Measurements from ENCODE around the gene NOC4L. TPM values are rescaled to one million over a fixed set of nuclear protein-coding genes. Genes with fewer than 3 reads are reported as not detected.
"Not testable (repeated sequence)": the region's sequence is repeated elsewhere in the genome, so short reads cannot be mapped to it uniquely, and the experiment has no call there.

NOC4L gene
- 10 to 100 TPM in 5 of 12 donors, 1 to 10 TPM in 6, not detected in 1; 8.0 to 18.9 (median 9.9) TPM for polyA plus RNA-seq (ENCODE audit: insufficient read length in 12 of 12)
- long read RNA-seq, donor 1, partial matches to known transcripts = 0 of 4 reads
- long read RNA-seq, donor 1, other reads (novel, unspliced or antisense) = 0 of 4 reads
- long read RNA-seq, donor 2, partial matches to known transcripts = 0 of 3 reads
- long read RNA-seq, donor 2, other reads (novel, unspliced or antisense) = 0 of 3 reads
- long read RNA-seq, donor 3, partial matches to known transcripts = 0 of 1 reads
- long read RNA-seq, donor 3, other reads (novel, unspliced or antisense) = 0 of 1 reads
- long read RNA-seq, donor 4, partial matches to known transcripts = 0 of 2 reads
- long read RNA-seq, donor 4, other reads (novel, unspliced or antisense) = 0 of 2 reads
- long read RNA-seq, donor 5, partial matches to known transcripts = 0 of 4 reads
- long read RNA-seq, donor 5, other reads (novel, unspliced or antisense) = 0 of 4 reads
- long read RNA-seq, donor 6 = 0 reads
- long read RNA-seq, donor 7 = 0 reads
- long read RNA-seq, donor 8, partial matches to known transcripts = 0 of 4 reads
- long read RNA-seq, donor 8, other reads (novel, unspliced or antisense) = 0 of 4 reads
- long read RNA-seq, donor 9, transcript NOC4L-201 (15 exons, 1,632 nt) = major isoform, 6 of 6 reads
- long read RNA-seq, donor 9, partial matches to known transcripts = 0 of 6 reads
- long read RNA-seq, donor 9, other reads (novel, unspliced or antisense) = 0 of 6 reads
- long read RNA-seq, donor 10 = 0 reads
- long read RNA-seq, donor 11, transcript NOC4L-201 (15 exons, 1,632 nt) = major isoform, 7 of 7 reads
- long read RNA-seq, donor 11, partial matches to known transcripts = 0 of 7 reads
- long read RNA-seq, donor 11, other reads (novel, unspliced or antisense) = 0 of 7 reads

- peak; percentile 98 for DNase-seq
Observed at GRCh38 chr12:132144115-132144809, at the start of gene NOC4L, which contains the start of gene DDX51. TSS of gene NOC4L (plus strand) at chr12:132144457. CDS start at chr12:132144489, 32 bp downstream. TSS of gene DDX51 (minus strand) at chr12:132144319. CDS start at chr12:132144296, 23 bp downstream.

GRCh38 chr12:132095520-132096409 lies 48.5 kb upstream of the NOC4L start:
- no peak for DNase-seq

GRCh38 chr12:132099739-132100138 lies 44.5 kb upstream of the NOC4L start:
- DNase-seq = no peak

GRCh38 chr12:132100306-132101065 lies 43.8 kb upstream of the NOC4L start:
- DNase-seq = no peak

GRCh38 chr12:132102297-132102696 lies 42.0 kb upstream of the NOC4L start:
- DNase-seq = no peak

- DNase-seq = not testable (repeated sequence)
Observed at GRCh38 chr12:132103072-132103471, 41.2 kb upstream of the NOC4L start.

GRCh38 chr12:132103542-132104308 lies 40.5 kb upstream of the NOC4L start:
- DNase-seq = no peak

- no peak for DNase-seq
Observed at GRCh38 chr12:132105467-132105866, 38.8 kb upstream of the NOC4L start.

- no peak for DNase-seq
Observed at GRCh38 chr12:132106921-132107320, 37.3 kb upstream of the NOC4L start.

- DNase-seq = no peak
Observed at GRCh38 chr12:132108211-132108832, 35.9 kb upstream of the NOC4L start.

GRCh38 chr12:132109741-132110140 lies 34.5 kb upstream of the NOC4L start:
- DNase-seq = no peak

- DNase-seq = no peak
Observed at GRCh38 chr12:132110677-132111076, 33.6 kb upstream of the NOC4L start.

GRCh38 chr12:132111654-132112304 lies 32.5 kb upstream of the NOC4L start:
- no peak for DNase-seq

GRCh38 chr12:132114667-132115066 lies 29.6 kb upstream of the NOC4L start:
- no peak for DNase-seq

- no peak for DNase-seq
Observed at GRCh38 chr12:132115500-132115899, 28.8 kb upstream of the NOC4L start.

GRCh38 chr12:132116709-132117557 lies 27.3 kb upstream of the NOC4L start:
- no peak for DNase-seq

- DNase-seq = no peak
Observed at GRCh38 chr12:132117558-132117875, 26.7 kb upstream of the NOC4L start.
